Muscle of leg (tissue), 16 donors: Measurements from ENCODE around the gene TFE3. TPM values are rescaled to one million over a fixed set of nuclear protein-coding genes. Genes with fewer than 3 reads are reported as not detected.

Experiments
- DNase-seq: peaks from one replicate; pipeline ENCODE4 v3.0.0; 2013
- H3K27ac ChIP-seq: one replicate; pipeline ENCODE4 v1.5.1; 2013; ENCODE audit warnings: mild to moderate bottlenecking, low read length, control low read depth
- H3K27me3 ChIP-seq: one replicate; pipeline ENCODE4 v1.6.1; 2013; ENCODE audit warnings: low read length; ENCODE audit not compliant: control insufficient read depth, insufficient read depth
- H3K36me3 ChIP-seq: one replicate; pipeline ENCODE4 v1.6.1; 2013; ENCODE audit warnings: low read length; ENCODE audit not compliant: control insufficient read depth, insufficient read depth
- H3K4me1 ChIP-seq: one replicate; pipeline ENCODE4 v1.6.1; 2013; ENCODE audit warnings: low read length; ENCODE audit not compliant: control insufficient read depth, insufficient read depth
- H3K4me3 ChIP-seq: one replicate; pipeline ENCODE4 v1.5.1; 2013; ENCODE audit warnings: low read length, control low read depth
- H3K9me3 ChIP-seq: replicated peaks from 2 replicates; pipeline ENCODE4 v1.6.1; 2013; ENCODE audit warnings: low read depth, low read length; ENCODE audit not compliant: control insufficient read depth
- WGBS: methylation state at CpG from one replicate; pipeline ENCODE4 v1.1.5; 2013; ENCODE audit warnings: missing lambda C conversion rate; ENCODE audit not compliant: insufficient coverage; 5-methylcytosine and 5-hydroxymethylcytosine counted together
- long read RNA-seq, 11 donors: transcript quantifications; one replicate each; lab custom pipeline, GENCODE V29; 2026
- polyA plus RNA-seq, 8 donors: library from polyadenylated mRNA; unstranded; fragments of 120-200 nt; gene quantifications; one replicate each; pipeline versions ENCODE4 v1.2.1 to v1.2.3, GENCODE V29; 2013; ENCODE audit warnings: inconsistent platforms in 1 of 8, low replicate concordance in 1 of 8; ENCODE audit not compliant: insufficient read length in 8 of 8, insufficient read depth in 1 of 8
- total RNA-seq: library from RNA; stranded (reverse); fragments of 120-200 nt; gene quantifications from one replicate; pipeline ENCODE4 v1.2.4, GENCODE V29; 2013

The TFE3 gene
- total RNA-seq (10.8 TPM), polyA plus RNA-seq (10 to 100 TPM; 20.5 to 27.3 (median 21.4) TPM)
- long read RNA-seq, donor 1, partial matches to known transcripts, result 0 of 3 reads
- long read RNA-seq, donor 1, other reads (novel, unspliced or antisense), result 0 of 3 reads
- long read RNA-seq, donor 2, result 0 reads
- long read RNA-seq, donor 3, partial matches to known transcripts, result 6 of 12 reads
- long read RNA-seq, donor 3, other reads (novel, unspliced or antisense), result 0 of 12 reads
- long read RNA-seq, donor 4, partial matches to known transcripts, result 6 of 6 reads
- long read RNA-seq, donor 4, other reads (novel, unspliced or antisense), result 0 of 6 reads
- long read RNA-seq, donor 5, transcript TFE3-201 (10 exons, 3,415 nt), result major isoform, 11 of 27 reads
- long read RNA-seq, donor 5, transcript TFE3-204 (10 exons, 3,279 nt), result minor isoform, 6 of 27 reads
- long read RNA-seq, donor 5, partial matches to known transcripts, result 10 of 27 reads
- long read RNA-seq, donor 5, other reads (novel, unspliced or antisense), result 0 of 27 reads
- long read RNA-seq, donor 6, partial matches to known transcripts, result 0 of 4 reads
- long read RNA-seq, donor 6, other reads (novel, unspliced or antisense), result 0 of 4 reads
- long read RNA-seq, donor 7, partial matches to known transcripts, result 0 of 2 reads
- long read RNA-seq, donor 7, other reads (novel, unspliced or antisense), result 0 of 2 reads
- long read RNA-seq, donor 8, partial matches to known transcripts, result 10 of 13 reads
- long read RNA-seq, donor 8, other reads (novel, unspliced or antisense), result 0 of 13 reads
- long read RNA-seq, donor 9, partial matches to known transcripts, result 5 of 9 reads
- long read RNA-seq, donor 9, other reads (novel, unspliced or antisense), result 0 of 9 reads
- long read RNA-seq, donor 10, transcript TFE3-201 (10 exons, 3,415 nt), result major isoform, 9 of 29 reads
- long read RNA-seq, donor 10, partial matches to known transcripts, result 18 of 29 reads
- long read RNA-seq, donor 10, other reads (novel, unspliced or antisense), result 0 of 29 reads
- long read RNA-seq, donor 11, partial matches to known transcripts, result 0 of 1 reads
- long read RNA-seq, donor 11, other reads (novel, unspliced or antisense), result 0 of 1 reads

GRCh38 chrX:49043220-49043986 is at the start of gene TFE3:
TFE3 (minus strand) TSS chrX:49043357; CDS start chrX:49043226, 131 bp downstream.
- WGBS, result 33% methylated on average over 56 of the region's 67 CpGs
- Histone ChIP-seq H3K27ac (peak within 1 kb of the TSS; percentile 94), H3K4me3 (peak within 1 kb of the TSS; percentile 80), H3K9me3 (no peaks in the 10 kb centered on the region), H3K4me1 (peaks cover 26% of the 10 kb centered on the region), H3K27me3 (no peaks in the 10 kb centered on the region), H3K36me3 (peaks cover 15% of the 10 kb centered on the region)
- peak; percentile 99 for DNase-seq

- no peak overlapping the region for H3K4me3 ChIP-seq
- no peaks in the 10 kb centered on the region for H3K9me3 ChIP-seq
- no peaks in the 10 kb centered on the region for H3K36me3 ChIP-seq
- DNase-seq, result no peak
- H3K27ac ChIP-seq, result no peak overlapping the region
- H3K4me1 ChIP-seq, result no peaks in the 10 kb centered on the region
- no CpG with 5 or more reads among the region's 4 CpGs for WGBS
- no peaks in the 10 kb centered on the region for H3K27me3 ChIP-seq
Measured at GRCh38 chrX:49089553-49089952, 46.4 kb upstream of the TFE3 start.

- Histone ChIP-seq H3K27ac (no peak overlapping the region), H3K27me3 (no peaks in the 10 kb centered on the region), H3K9me3 (no peaks in the 10 kb centered on the region), H3K36me3 (peaks cover 5% of the 10 kb centered on the region), H3K4me3 (no peak overlapping the region), H3K4me1 (peaks cover 9% of the 10 kb centered on the region)
- WGBS, result 86% methylated on average over 3 of the region's 4 CpGs
- no peak for DNase-seq
Measured at GRCh38 chrX:49082271-49082871, 39.2 kb upstream of the TFE3 start.

GRCh38 chrX:49079489-49080428 is 36.6 kb upstream of the TFE3 start, which contains the start of gene WDR45:
WDR45 (minus strand) TSS chrX:49079887; CDS start chrX:49078095, 1,792 bp downstream.
- Histone ChIP-seq H3K4me1 (peaks cover 9% of the 10 kb centered on the region), H3K27ac (peak within 1 kb of the TSS; percentile 97), H3K4me3 (peak within 1 kb of the TSS; percentile 62), H3K9me3 (no peaks in the 10 kb centered on the region), H3K36me3 (peaks cover 20% of the 10 kb centered on the region), H3K27me3 (no peaks in the 10 kb centered on the region)
- DNase-seq, result peak; percentile 88
- WGBS, result 33% methylated on average over 37 of the region's 55 CpGs

DNA sequence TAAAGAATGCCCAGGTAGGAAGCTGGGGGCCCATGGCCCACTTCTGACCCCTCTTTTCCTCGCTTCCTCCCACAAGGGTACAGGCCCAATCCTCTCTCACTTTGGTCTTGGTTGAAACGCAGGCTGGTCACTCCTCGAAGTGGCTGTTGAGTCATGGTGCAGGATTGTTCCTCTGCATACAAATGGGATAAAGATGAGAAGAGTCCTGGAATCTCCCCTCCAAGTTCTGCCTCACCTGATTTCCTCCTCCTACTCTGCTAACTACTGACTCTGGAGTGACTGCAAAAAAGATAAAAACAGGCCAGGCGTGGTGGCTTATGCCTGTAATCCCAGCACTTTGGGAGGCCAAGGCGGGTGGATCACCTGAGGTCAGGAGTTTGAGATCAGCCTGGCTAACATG is 34.8 kb upstream of the TFE3 start:
- Histone ChIP-seq H3K36me3 (peaks cover 20% of the 10 kb centered on the region), H3K4me3 (no peak overlapping the region), H3K9me3 (no peaks in the 10 kb centered on the region), H3K27ac (no peak overlapping the region), H3K4me1 (peaks cover 21% of the 10 kb centered on the region), H3K27me3 (no peaks in the 10 kb centered on the region)
- DNase-seq, result no peak
- WGBS, result 60% methylated on average over 1 of the region's 5 CpGs

DNA sequence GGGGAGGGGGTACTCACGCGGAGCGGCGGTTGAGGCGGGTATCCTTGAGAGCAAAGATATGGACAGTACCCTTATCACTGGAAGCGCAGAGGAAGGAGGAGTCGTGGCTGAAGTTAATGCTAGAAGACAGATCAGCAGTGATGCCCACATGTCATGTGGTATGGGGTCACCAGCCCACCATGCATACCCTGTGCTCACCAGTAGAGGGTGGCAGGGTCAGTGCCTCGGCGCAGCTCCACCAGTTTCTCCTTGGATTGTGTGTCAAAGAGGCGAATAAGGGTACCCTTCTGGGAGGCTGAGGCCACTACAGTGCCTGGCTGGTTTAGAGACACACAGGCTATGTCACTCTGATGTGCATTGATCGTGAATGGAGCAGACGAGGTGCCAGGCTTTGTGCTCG is 32.2 kb upstream of the TFE3 start:
- H3K27me3 ChIP-seq, result no peaks in the 10 kb centered on the region
- H3K9me3 ChIP-seq, result no peaks in the 10 kb centered on the region
- 92% methylated on average over 13 of the region's 13 CpGs for whole genome bisulfite sequencing
- H3K27ac ChIP-seq, result no peak overlapping the region
- peaks cover 33% of the 10 kb centered on the region for H3K4me1 ChIP-seq
- DNase-seq, result no peak
- H3K36me3 ChIP-seq, result peaks cover 20% of the 10 kb centered on the region
- no peak overlapping the region for H3K4me3 ChIP-seq

DNA sequence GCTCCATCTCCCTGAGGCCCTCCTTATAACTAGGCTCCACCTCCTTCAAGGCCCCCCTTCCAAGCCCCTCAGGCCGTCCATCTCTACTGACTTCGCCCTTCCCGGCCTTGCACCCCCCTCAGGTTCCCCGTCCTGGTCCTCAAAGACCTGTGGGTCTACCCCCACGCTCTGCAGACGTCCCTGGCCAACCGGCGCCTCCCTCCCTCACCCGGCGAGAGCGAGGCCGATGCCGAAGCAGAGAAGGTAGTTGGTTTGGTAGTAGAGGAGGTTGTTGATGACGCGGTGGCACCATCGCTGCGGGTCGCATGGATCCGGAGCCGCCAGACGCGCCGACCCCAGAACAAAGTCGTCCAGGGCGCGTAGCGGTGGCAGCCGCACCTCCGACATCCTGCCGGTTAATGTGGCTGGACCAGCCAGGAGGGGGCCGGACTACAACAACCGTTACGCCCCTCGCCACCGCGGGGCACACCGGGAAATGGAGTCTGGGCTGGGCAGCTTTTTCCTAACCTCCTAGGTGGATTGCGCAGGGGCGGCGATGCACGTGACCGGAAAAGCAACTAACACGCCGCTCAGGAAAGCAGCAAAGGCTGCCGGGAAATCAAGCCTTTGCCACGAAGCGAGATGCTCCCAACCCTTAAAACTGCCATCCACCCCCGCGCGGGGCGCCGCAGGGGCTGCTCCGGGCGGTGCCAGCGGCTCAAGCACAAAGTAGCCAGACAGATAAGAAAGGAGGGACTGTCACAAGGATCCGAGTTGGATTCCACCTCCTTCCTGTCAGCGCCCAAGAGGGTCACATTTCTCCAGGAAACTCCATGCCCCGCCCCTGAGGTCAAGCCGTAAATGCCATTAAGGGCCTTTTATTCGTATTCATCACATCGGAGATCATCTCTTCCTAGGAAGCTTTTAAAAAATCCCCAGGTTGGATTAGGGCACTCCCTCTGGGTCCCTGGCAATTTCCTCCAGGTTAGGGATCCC is 30.7 kb upstream of the TFE3 start, which contains the start of gene PRAF2:
PRAF2 (minus strand) TSS at position 402 of the 975 bp plus-strand sequence; CDS start at position 387, 15 bp downstream.
- peak; percentile 97 for DNase-seq
- Histone ChIP-seq H3K27ac (peak within 1 kb of the TSS; percentile 92), H3K9me3 (no peaks in the 10 kb centered on the region), H3K4me1 (peaks cover 28% of the 10 kb centered on the region), H3K27me3 (no peaks in the 10 kb centered on the region), H3K36me3 (peaks cover 20% of the 10 kb centered on the region), H3K4me3 (peak within 1 kb of the TSS; percentile 60)
- 37% methylated on average over 51 of the region's 61 CpGs for WGBS

DNA sequence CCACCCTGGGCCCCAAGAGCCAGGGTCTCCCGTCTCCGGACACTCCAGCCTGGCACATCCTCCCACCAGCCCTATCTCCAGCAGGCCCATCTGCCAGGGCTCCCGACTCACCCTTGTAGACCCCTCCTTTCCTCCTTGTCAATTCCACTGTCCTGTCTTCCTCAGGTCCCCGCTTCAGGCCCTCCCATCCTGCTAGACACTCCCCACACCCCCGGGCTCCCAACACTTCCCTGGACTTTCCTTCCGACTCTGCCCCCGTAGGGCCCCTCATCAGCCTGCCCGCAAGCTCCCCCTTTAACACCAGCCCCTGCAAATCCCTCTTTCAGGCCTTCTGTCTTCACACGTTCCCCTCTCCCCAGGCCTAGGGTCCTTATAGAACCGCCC is 29.5 kb upstream of the TFE3 start:
- H3K27ac ChIP-seq, result peak overlapping the region; percentile 40
- no peaks in the 10 kb centered on the region for H3K27me3 ChIP-seq
- H3K9me3 ChIP-seq, result no peaks in the 10 kb centered on the region
- 35% methylated on average over 10 of the region's 10 CpGs for WGBS
- H3K4me3 ChIP-seq, result peak overlapping the region; percentile 60
- H3K4me1 ChIP-seq, result peaks cover 23% of the 10 kb centered on the region
- no peak for DNase-seq
- H3K36me3 ChIP-seq, result peaks cover 18% of the 10 kb centered on the region
